ENCODE results near the gene C11orf21.

C11orf21 gene

GRCh38 chr11:2259466-2259830 lies 42.3 kb downstream of the C11orf21 start:
- no peaks in the 10 kb centered on the region for H3K9me3 Mint-ChIP-seq (ENCODE audit: low read depth)
- no peaks in the 10 kb centered on the region for H3K36me3 Mint-ChIP-seq
- H3K4me1 Mint-ChIP-seq (ENCODE audit: low read depth) = no peaks in the 10 kb centered on the region
- no peaks in the 10 kb centered on the region for H3K27me3 Mint-ChIP-seq
- H3K4me3 Mint-ChIP-seq = no peak overlapping the region
- no peak overlapping the region for H3K27ac Mint-ChIP-seq

DNA sequence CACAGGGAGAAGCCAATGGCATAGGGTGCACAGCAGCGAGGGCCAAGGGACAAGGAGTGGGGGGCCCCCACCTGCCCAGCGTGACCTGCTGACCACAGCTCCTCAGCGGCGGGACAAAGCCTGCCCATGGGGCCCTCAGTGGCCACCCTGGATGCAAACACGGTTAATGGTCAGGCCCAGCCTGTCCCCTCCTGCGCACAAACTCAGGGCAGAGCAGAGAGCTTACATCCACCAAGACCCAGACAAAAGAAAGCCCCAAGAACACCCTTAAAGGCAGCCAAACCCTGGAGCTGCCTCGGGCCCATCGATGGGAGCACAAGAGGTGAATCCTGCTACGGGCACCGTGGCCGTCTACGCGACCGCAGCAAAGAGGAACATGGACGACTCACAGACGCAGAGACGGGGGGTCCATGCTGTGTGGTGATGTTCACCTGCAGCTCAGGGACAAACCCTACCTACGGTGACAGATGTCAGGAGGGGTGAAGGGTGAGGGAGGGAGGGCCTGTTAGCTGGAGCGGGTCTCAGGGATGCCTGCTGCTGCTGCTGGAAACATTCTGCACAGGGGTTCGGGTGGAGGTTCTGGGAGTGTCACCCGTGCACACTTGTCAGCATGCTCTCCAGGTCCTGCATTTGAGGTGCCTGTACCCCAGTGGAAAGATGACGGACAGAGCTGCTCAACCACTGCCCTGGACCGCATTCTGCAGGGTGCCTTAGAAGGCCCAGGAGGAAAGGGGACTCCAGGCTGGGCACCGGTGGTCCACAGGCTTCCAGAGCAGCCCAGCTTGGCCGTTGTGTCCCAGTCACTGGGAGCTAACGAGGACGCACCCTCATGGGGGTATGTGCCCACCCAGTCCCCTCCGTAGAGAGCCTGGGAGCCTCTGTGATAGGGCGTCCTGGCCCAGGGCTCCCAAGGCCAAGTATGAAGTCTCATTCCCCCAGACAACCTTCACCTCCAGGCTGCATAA lies 42.9 kb downstream of the C11orf21 start:
- Mint-ChIP-seq H3K9me3 (ENCODE audit: low read depth) (peaks cover 3% of the 10 kb centered on the region), H3K4me1 (ENCODE audit: low read depth) (no peaks in the 10 kb centered on the region), H3K27ac (no peak overlapping the region), H3K4me3 (no peak overlapping the region), H3K36me3 (no peaks in the 10 kb centered on the region), H3K27me3 (no peaks in the 10 kb centered on the region)

DNA sequence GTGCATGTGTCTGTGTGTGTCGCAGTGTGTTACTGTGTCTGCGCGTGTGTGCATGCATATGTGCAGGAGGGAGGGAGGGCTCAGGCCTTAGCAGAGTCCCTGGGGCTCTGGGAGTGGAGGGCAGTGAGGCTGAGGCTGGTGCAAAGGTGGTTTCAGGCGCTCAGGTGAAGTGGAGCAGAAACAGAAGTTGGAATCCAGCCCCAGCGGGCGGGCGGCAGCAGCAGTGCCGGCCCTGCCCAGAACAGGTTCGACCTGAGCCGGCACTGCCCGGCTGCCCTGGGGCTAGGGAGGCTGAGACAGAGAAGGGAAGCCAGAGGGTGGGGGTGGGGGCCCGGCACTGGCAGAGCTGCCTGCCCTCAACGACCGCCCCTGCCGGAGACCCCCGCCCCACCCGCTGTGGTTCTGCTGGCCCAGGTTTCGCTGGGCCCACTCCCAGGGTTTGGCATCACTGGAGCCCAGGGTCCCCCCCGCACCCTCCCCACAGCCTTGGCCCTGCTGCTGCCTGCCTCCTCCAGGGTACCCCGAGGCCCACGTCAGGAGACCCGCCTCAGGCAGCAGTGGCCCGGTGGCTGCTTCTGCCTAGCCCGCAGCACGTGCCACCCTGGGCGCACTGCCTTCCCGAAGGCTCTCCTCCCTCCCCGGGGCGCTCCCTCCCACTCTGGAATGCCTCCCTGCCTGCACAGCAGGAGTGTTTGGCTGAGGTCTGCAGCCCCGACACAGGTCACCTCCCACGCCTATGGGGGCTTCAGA lies 44.6 kb downstream of the C11orf21 start:
- Mint-ChIP-seq H3K4me3 (no peak overlapping the region), H3K9me3 (ENCODE audit: low read depth) (peaks cover 3% of the 10 kb centered on the region), H3K4me1 (ENCODE audit: low read depth) (no peaks in the 10 kb centered on the region), H3K36me3 (no peaks in the 10 kb centered on the region), H3K27me3 (no peaks in the 10 kb centered on the region), H3K27ac (no peak overlapping the region)

- no peak overlapping the region for H3K4me3 Mint-ChIP-seq
- H3K27ac Mint-ChIP-seq = no peak overlapping the region
- H3K36me3 Mint-ChIP-seq = no peaks in the 10 kb centered on the region
- no peaks in the 10 kb centered on the region for H3K4me1 Mint-ChIP-seq (ENCODE audit: low read depth)
- peaks cover 3% of the 10 kb centered on the region for H3K9me3 Mint-ChIP-seq (ENCODE audit: low read depth)
- H3K27me3 Mint-ChIP-seq = no peaks in the 10 kb centered on the region
These were observed 45.3 kb downstream of the C11orf21 start for GRCh38 chr11:2256293-2256913.

- no peaks in the 10 kb centered on the region for H3K27me3 Mint-ChIP-seq
- no peaks in the 10 kb centered on the region for H3K4me1 Mint-ChIP-seq (ENCODE audit: low read depth)
- H3K9me3 Mint-ChIP-seq (ENCODE audit: low read depth) = peaks cover 3% of the 10 kb centered on the region
- H3K36me3 Mint-ChIP-seq = no peaks in the 10 kb centered on the region
- H3K4me3 Mint-ChIP-seq = no peak overlapping the region
- no peak overlapping the region for H3K27ac Mint-ChIP-seq
These were observed 49.7 kb downstream of the C11orf21 start for GRCh38 chr11:2252018-2252417.

DNA sequence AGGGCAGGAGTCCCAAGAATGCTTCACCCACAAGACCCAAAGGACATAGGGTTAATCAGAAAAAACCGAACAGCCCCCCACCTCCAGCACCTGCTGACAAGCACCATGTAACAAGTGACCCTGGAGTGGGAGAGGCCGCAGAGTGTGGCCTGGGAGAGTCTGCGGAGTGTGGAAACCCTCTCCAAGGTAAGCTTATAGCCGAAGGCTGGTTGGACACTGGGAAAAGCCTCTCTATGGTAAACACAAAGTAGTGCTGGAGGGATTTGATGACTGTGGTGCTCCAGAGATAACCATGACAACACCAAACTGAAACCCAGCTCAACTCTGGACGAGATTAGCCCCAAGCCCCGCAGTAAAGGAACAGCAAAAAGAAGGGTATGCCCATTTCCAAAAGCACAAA lies 50.6 kb downstream of the C11orf21 start:
- Mint-ChIP-seq H3K27me3 (no peaks in the 10 kb centered on the region), H3K4me1 (ENCODE audit: low read depth) (no peaks in the 10 kb centered on the region), H3K36me3 (no peaks in the 10 kb centered on the region), H3K9me3 (ENCODE audit: low read depth) (peaks cover 3% of the 10 kb centered on the region), H3K27ac (no peak overlapping the region), H3K4me3 (no peak overlapping the region)

DNA sequence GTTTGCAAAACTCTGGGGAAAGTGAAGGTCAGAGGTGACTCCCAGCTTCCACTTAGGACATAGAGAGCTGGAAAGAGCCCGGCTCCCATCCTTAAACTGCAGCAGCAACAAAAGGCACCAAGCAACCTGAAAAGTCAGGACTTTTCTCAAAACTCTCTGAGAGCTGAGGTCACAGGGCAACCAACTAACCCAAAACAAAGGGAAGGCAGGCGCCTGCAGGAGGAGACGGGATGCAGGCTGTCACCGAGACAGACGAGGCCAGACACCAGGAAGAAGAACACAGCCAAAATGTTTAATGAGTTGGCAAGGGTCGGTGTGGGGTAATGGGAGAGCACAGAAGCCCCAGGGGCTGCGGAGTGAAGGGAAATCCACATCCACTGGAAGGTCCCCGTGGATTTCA lies 51.2 kb downstream of the C11orf21 start:
- peaks cover 3% of the 10 kb centered on the region for H3K9me3 Mint-ChIP-seq (ENCODE audit: low read depth)
- no peak overlapping the region for H3K27ac Mint-ChIP-seq
- H3K27me3 Mint-ChIP-seq = no peaks in the 10 kb centered on the region
- no peaks in the 10 kb centered on the region for H3K36me3 Mint-ChIP-seq
- H3K4me3 Mint-ChIP-seq = no peak overlapping the region
- no peaks in the 10 kb centered on the region for H3K4me1 Mint-ChIP-seq (ENCODE audit: low read depth)

DNA sequence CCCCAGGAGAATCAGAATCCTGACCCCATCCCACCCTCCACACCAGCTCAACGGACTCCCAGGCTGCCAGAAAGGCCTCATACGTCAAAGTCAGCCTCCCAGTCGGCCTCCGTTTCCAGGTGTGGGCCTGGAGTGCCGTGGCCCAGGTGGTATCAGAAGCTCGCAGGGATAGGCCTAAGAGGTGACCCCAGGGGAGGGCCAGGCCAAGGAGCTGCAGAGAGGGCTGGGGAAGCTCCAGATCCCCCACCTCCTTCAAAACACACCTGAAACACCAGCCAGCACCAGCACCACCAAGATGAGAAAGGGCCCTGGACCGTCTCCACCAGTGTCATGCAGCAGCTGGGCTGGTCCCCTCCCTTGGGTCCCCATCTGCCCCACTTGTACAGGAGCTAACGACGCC lies 51.7 kb downstream of the C11orf21 start:
- no peaks in the 10 kb centered on the region for H3K27me3 Mint-ChIP-seq
- H3K27ac Mint-ChIP-seq = no peak overlapping the region
- H3K9me3 Mint-ChIP-seq (ENCODE audit: low read depth) = peaks cover 3% of the 10 kb centered on the region
- H3K4me1 Mint-ChIP-seq (ENCODE audit: low read depth) = no peaks in the 10 kb centered on the region
- no peak overlapping the region for H3K4me3 Mint-ChIP-seq
- H3K36me3 Mint-ChIP-seq = no peaks in the 10 kb centered on the region

DNA sequence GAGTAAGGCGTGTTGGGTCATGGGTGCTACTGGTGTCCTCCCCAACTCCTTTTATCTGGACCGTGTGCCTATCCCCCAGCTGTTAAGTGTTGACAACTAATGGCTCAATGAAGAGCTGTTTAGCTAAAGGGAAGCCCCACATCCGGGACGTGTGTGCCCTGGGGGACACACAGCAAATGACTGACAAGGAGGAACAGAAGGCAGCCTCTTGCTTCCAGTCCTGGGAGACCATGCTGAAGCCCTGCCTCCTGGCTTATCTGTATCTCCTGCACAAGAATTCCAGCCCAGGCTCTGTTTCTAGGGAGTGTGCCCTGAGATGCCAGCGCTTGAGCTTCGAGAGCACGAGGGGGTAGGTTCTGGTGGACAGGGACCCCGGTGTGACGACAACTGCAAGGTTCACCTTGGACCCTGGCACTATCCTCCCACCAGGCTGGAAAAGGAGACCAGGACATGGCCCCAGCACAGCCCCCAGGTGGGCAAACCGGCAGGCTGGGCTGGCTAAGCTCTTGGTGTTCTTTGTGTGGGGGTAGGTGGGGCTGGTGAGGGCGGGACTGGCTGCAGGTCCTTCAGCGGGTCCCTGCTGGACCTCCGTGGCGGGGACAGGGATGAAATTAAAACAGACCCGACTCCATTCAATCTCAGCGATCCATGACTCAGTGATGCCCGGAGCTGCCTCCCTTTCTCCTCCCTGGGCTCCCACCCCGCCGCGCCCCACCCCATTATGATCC lies 52.4 kb downstream of the C11orf21 start:
- H3K9me3 Mint-ChIP-seq (ENCODE audit: low read depth) = peaks cover 3% of the 10 kb centered on the region

GRCh38 chr11:2248762-2249161 lies 53.0 kb downstream of the C11orf21 start:
- Mint-ChIP-seq H3K4me1 (ENCODE audit: low read depth) (no peaks in the 10 kb centered on the region), H3K36me3 (no peaks in the 10 kb centered on the region), H3K4me3 (no peak overlapping the region), H3K27ac (no peak overlapping the region), H3K9me3 (ENCODE audit: low read depth) (no peaks in the 10 kb centered on the region), H3K27me3 (no peaks in the 10 kb centered on the region)

More for the DNA sequence above, 52.4 kb downstream of the C11orf21 start:
- Mint-ChIP-seq H3K27me3 (no peaks in the 10 kb centered on the region), H3K36me3 (no peaks in the 10 kb centered on the region), H3K27ac (no peak overlapping the region), H3K4me1 (ENCODE audit: low read depth) (no peaks in the 10 kb centered on the region), H3K4me3 (no peak overlapping the region)

- no peaks in the 10 kb centered on the region for H3K4me1 Mint-ChIP-seq (ENCODE audit: low read depth)
- no peaks in the 10 kb centered on the region for H3K9me3 Mint-ChIP-seq (ENCODE audit: low read depth)
These were observed 53.5 kb downstream of the C11orf21 start for GRCh38 chr11:2248242-2248641.

GRCh38 chr11:2247496-2247895 lies 54.2 kb downstream of the C11orf21 start:
- Mint-ChIP-seq H3K4me3 (no peak overlapping the region), H3K27me3 (peaks cover 2% of the 10 kb centered on the region), H3K4me1 (ENCODE audit: low read depth) (no peaks in the 10 kb centered on the region), H3K9me3 (ENCODE audit: low read depth) (peaks cover 6% of the 10 kb centered on the region), H3K27ac (no peak overlapping the region), H3K36me3 (peaks cover 3% of the 10 kb centered on the region)

More at GRCh38 chr11:2248242-2248641, 53.5 kb downstream of the C11orf21 start:
- Mint-ChIP-seq H3K36me3 (no peaks in the 10 kb centered on the region), H3K4me3 (no peak overlapping the region), H3K27ac (no peak overlapping the region), H3K27me3 (no peaks in the 10 kb centered on the region)

Measured in activated naive CD8-positive, alpha-beta T cell (primary cell).